Karpas-422 (cell line): ENCODE results near the gene POMZP3. TPM values are rescaled to one million over a fixed set of nuclear protein-coding genes. Genes with fewer than 3 reads are reported as not detected.
"Not testable (repeated sequence)": the region's sequence is repeated elsewhere in the genome, so short reads cannot be mapped to it uniquely, and the experiment has no call there.

Source experiments
- DNase-seq: peaks from one replicate; pipeline ENCODE4 v3.0.0-alpha.2; 2015
- H2AFZ ChIP-seq: fragments of 200-600 bp; sonication (generic); 2 replicates; pipeline ENCODE4 v1.6.1; 2014; ENCODE audit warnings: antibody characterized with exemption, low read length, mixed read lengths
- H3K27ac ChIP-seq: fragments of 200-600 bp; sonication (generic); 2 replicates; pipeline ENCODE4 v1.5.1; 2014; ENCODE audit warnings: mild to moderate bottlenecking, low read length, moderate library complexity
- H3K27me3 ChIP-seq: fragments of 200-600 bp; sonication (generic); 2 replicates; pipeline ENCODE4 v1.6.1; 2014; ENCODE audit warnings: low read length, mixed read lengths
- H3K36me3 ChIP-seq: fragments of 200-600 bp; sonication (generic); 2 replicates; pipeline ENCODE4 v1.6.1; 2014; ENCODE audit warnings: low read length, mixed read lengths; ENCODE audit not compliant: insufficient read depth
- H3K4me1 ChIP-seq: fragments of 200-600 bp; sonication (generic); 2 replicates; pipeline ENCODE4 v1.6.1; 2014; ENCODE audit warnings: mild to moderate bottlenecking, low read length, mixed read lengths
- H3K4me2 ChIP-seq: fragments of 200-600 bp; sonication (generic); 2 replicates; pipeline ENCODE4 v1.6.1; 2014; ENCODE audit warnings: low read length, low read depth, mild to moderate bottlenecking; ENCODE audit not compliant: poor library complexity, severe bottlenecking
- H3K4me3 ChIP-seq: fragments of 200-600 bp; sonication (generic); 2 replicates; pipeline ENCODE4 v1.5.1; 2014; ENCODE audit warnings: mild to moderate bottlenecking, antibody characterized with exemption, low read length, mixed read lengths
- H3K79me2 ChIP-seq: fragments of 200-600 bp; sonication (generic); 2 replicates; pipeline ENCODE4 v1.6.1; 2014; ENCODE audit warnings: mild to moderate bottlenecking, low read length, mixed read lengths
- H3K9ac ChIP-seq: fragments of 200-600 bp; sonication (generic); 2 replicates; pipeline ENCODE4 v1.6.0; 2014; ENCODE audit warnings: low read length
- H3K9me2 ChIP-seq: fragments of 200-600 bp; sonication (generic), shearing (Covaris generic); replicated peaks from 2 replicates; pipeline ENCODE4 v1.6.0; 2014; ENCODE audit warnings: mild to moderate bottlenecking, low read length, moderate library complexity; ENCODE audit not compliant: insufficient read depth
- H3K9me3 ChIP-seq: fragments of 300-700, 200-600 bp; sonication (generic); 2 replicates; pipeline ENCODE4 v1.6.1; 2014; ENCODE audit warnings: low read length, mixed read lengths
- H4K20me1 ChIP-seq: fragments of 200-600 bp; sonication (generic); 2 replicates; pipeline ENCODE4 v1.6.1; 2014; ENCODE audit warnings: mild to moderate bottlenecking, antibody characterized with exemption, low read length, low read depth; ENCODE audit not compliant: insufficient read depth
- total RNA-seq: library from RNA; depleted of rRNA; stranded (reverse); fragments of >200 nt; shearing (Covaris generic); gene quantifications from 2 replicates; pipeline ENCODE4 v1.2.3, GENCODE V29; 2014; ENCODE audit warnings: low replicate concordance

The POMZP3 gene
- total RNA-seq, 1 experiment from 2014 or later: 3.0 TPM

DNA sequence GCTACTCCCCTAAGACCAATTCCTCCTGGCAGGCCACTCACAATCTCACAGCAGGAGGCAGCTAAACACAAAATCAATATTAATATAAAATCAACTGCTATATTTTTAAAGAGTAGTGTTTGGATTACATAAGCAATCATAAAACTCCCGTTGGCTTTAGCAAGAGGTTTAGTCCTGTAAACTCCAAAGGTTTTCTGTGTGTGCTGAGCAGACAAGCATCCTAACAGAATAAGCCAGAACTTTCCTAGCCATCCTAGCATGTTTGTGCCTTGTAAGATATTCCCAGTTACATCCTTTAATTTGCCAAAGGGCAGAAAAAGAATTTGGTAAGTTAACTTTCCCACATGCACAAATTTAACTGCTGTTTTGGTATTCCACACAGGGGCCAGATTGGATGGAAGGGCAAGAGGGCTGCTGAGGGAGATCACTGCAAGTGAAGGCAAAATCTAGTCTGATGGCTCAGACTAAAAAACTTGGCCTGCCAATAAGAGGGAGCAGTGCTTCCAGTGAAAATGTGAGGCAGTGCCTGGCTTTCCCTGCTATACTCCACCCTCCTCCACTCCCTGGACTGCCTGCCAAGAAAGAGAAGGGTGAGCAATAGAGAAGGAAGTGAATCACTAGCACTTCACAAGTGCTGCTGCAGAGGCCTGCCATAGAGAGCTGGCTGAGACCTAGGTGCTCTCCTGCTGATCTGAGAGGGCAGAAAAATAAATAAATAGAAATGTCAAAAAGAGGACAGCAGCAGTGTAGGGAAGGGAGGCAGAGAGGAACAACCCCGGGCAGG, 44.0 kb downstream of the POMZP3 start:
- not testable (repeated sequence) for H3K4me3 ChIP-seq, H4K20me1 ChIP-seq, H3K9me3 ChIP-seq, DNase-seq, H3K9ac ChIP-seq, H3K4me2 ChIP-seq, H3K27ac ChIP-seq, H2AFZ ChIP-seq, H3K9me2 ChIP-seq, H3K36me3 ChIP-seq, H3K27me3 ChIP-seq
- H3K4me1 ChIP-seq: peaks cover 26% of the 10 kb centered on the region
- H3K79me2 ChIP-seq: peaks cover 73% of the 10 kb centered on the region

DNA sequence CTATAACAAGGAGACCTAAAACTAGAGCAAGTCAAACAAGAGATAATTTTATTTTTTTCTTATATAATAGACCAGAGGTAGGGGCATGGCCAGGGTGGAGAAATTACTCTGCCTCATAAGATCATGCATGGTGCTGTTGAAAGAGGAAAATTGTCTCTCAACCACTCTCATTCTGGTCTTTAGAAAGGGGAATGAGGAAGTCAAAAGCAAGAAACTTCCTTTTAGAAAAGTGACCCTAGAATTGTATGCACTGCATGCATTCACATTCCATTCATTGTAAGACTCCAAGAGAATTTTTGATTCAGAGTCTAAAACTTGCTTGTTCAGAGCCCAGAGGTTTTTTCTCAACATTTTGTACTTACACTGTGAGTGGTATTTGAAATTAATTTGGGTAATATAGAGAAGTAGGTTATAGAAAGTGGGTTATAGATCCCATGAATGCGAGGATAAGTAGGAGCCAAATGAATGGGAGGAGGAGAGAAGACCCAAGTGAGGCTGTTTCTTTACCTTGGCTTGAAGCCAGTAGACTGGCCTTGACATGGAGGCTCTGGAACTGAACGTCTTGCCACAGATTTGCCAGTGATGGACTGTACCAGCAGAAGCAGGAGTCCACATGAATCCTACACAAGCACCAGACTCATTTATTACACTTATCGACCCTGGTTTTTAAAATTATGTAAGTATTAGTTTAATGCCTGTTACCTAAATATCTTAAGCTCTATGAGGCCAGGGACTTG, 51.0 kb downstream of the POMZP3 start:
- H4K20me1 ChIP-seq, H3K4me1 ChIP-seq, H3K27ac ChIP-seq, H3K9me2 ChIP-seq, H3K4me3 ChIP-seq, DNase-seq, H2AFZ ChIP-seq, H3K9ac ChIP-seq, H3K36me3 ChIP-seq, H3K9me3 ChIP-seq, H3K27me3 ChIP-seq, H3K4me2 ChIP-seq: not testable (repeated sequence)
- peaks cover 61% of the 10 kb centered on the region for H3K79me2 ChIP-seq

DNA sequence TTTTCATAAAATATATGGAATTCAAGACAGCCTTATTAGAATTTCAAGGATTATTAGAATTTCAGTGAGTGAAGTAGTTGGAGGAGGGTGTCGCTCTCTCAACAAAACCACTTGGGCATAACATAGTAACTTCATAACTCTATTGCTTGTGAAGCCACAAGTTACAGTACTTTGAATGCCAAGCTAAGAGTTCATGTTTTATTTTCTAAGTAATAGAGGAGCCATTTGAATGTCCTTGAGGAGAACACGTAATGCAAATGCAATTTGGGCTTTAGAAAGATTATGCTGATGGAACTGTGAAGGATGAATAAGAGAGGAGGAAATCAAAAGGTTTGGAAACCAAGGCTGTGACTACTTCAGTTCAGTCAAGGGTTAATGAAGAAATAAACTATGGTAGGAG, 51.6 kb downstream of the POMZP3 start:
- H3K9me3 ChIP-seq, H3K4me2 ChIP-seq, H3K4me3 ChIP-seq, H4K20me1 ChIP-seq, H3K36me3 ChIP-seq, H2AFZ ChIP-seq, H3K9me2 ChIP-seq, H3K4me1 ChIP-seq, H3K9ac ChIP-seq, H3K27ac ChIP-seq, DNase-seq, H3K27me3 ChIP-seq: not testable (repeated sequence)
- peaks cover 61% of the 10 kb centered on the region for H3K79me2 ChIP-seq

DNA sequence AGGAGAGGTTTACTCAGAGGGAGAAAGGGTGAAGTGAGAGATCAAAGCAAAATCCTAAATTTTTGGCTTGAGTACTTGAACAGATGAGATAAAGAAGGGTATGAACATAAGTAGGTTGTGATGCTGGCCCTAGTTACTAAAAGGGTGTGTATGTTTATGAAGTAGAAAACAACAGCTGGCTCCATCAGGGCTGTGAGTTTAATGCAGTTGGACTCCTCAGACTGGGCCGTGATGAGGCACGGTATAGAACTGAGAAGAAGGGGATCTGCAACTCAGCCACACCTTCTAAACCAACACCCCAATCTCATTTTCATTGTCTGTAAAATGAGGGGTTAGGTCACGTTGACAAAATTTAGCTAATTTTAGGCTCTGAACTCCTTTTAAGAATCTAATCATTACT, 54.8 kb downstream of the POMZP3 start:
- H3K27me3 ChIP-seq, H3K27ac ChIP-seq, H3K9me2 ChIP-seq, H3K4me2 ChIP-seq, H2AFZ ChIP-seq, H4K20me1 ChIP-seq, H3K36me3 ChIP-seq, H3K9ac ChIP-seq, H3K4me1 ChIP-seq, DNase-seq, H3K4me3 ChIP-seq, H3K9me3 ChIP-seq: not testable (repeated sequence)
- H3K79me2 ChIP-seq: peaks cover 65% of the 10 kb centered on the region

DNA sequence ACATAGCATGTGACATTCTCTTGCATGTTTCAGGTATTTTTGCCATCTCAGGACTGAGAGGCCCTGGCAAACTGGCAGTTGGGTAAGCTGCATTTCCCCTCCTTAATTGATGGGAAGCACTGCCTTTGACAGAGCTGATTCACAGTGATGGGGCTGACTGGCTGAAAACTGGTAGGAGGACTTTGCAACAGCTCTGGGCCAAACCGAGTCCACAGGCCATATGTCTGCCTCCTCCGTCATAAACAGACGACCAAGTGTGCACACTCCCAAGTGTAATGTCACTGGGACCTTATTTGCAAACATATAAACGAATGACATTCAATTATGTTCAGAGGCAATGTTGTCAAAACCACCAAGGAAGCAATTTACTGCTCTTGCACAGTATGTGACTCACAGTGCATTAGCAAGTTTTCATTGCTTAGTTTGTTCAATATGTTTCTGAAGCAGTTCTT, 56.7 kb downstream of the POMZP3 start:
- peaks cover 60% of the 10 kb centered on the region for H3K79me2 ChIP-seq
- not testable (repeated sequence) for H2AFZ ChIP-seq, H3K9ac ChIP-seq, H3K4me2 ChIP-seq, H3K36me3 ChIP-seq, H3K9me3 ChIP-seq, H3K4me3 ChIP-seq, H3K4me1 ChIP-seq, H3K27ac ChIP-seq, H3K27me3 ChIP-seq, DNase-seq, H4K20me1 ChIP-seq, H3K9me2 ChIP-seq

DNA sequence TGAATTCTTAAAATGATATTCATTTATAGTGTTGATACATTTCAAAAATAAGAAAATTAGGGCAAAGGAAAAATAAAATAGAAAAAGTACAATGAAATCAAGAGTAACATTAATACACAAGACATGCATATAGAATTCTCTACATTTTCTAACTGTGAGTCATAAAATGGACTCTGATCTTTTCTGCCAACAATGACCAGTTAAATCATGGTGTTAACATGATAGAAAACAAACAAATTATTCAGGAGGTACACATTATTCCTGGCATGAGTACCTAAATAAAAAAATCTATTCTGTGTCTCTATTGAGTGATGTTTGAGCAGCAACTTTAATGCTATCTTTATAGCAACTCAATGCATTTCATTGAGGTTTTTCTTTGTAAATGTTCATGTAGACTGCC, 58.3 kb downstream of the POMZP3 start:
- H3K27ac ChIP-seq, H3K9me2 ChIP-seq, H2AFZ ChIP-seq, H3K9ac ChIP-seq, H3K4me3 ChIP-seq, H3K4me2 ChIP-seq, H3K27me3 ChIP-seq, DNase-seq, H3K4me1 ChIP-seq, H3K9me3 ChIP-seq, H3K36me3 ChIP-seq, H4K20me1 ChIP-seq: not testable (repeated sequence)
- peaks cover 54% of the 10 kb centered on the region for H3K79me2 ChIP-seq

DNA sequence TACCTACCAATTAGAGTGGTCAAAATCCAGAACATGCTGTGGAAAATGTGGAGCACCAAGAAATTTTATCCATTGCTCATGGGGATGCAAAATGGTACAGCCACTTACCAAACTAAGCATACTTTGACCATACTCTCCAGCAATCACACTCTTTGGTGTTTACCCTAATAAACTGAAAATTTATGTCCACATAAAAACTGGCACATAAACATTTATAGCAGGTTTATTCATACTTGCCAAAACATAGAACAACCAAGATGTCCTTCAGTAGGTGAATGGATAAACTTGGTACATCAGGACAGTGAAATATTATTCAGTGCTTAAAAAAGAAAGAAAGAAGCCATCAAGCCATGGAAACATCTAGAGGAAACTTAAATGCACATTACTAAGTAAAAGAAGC, 59.3 kb downstream of the POMZP3 start:
- not testable (repeated sequence) for H3K9ac ChIP-seq, H3K4me2 ChIP-seq, H3K27ac ChIP-seq, H2AFZ ChIP-seq, DNase-seq, H4K20me1 ChIP-seq, H3K9me2 ChIP-seq, H3K27me3 ChIP-seq, H3K4me1 ChIP-seq, H3K4me3 ChIP-seq, H3K9me3 ChIP-seq, H3K36me3 ChIP-seq
- peaks cover 54% of the 10 kb centered on the region for H3K79me2 ChIP-seq

DNA sequence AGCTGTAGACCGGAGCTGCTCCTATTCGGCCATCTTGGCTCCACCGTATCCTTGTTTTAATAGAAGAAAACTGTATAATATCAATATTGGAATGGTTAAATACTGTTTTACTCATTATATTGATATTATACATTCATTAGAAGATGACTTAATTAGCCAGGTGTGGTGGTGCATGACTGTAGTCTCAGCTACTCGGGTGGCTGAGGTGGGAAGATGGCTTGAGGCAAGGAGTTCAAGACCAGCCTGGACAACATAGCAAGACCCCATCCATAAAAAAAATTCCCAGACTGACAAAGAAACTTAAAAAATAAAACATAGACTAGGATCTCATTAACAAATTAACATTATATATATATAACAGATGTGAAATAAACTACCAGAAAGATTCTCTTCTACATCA, 59.8 kb downstream of the POMZP3 start:
- not testable (repeated sequence) for H2AFZ ChIP-seq, DNase-seq, H3K36me3 ChIP-seq, H3K9me2 ChIP-seq, H3K4me1 ChIP-seq, H3K4me3 ChIP-seq, H4K20me1 ChIP-seq, H3K9me3 ChIP-seq, H3K9ac ChIP-seq, H3K27ac ChIP-seq, H3K4me2 ChIP-seq, H3K27me3 ChIP-seq
- H3K79me2 ChIP-seq: peaks cover 50% of the 10 kb centered on the region
